IPS-18a (cell line): ENCODE results near the gene ELMO1.

ENCODE experiments used
- H3K27ac ChIP-seq: one replicate; pipeline ENCODE4 v1.5.1; 2013; ENCODE audit warnings: low read length
- H3K27me3 ChIP-seq: one replicate; pipeline ENCODE4 v1.6.1; 2013; ENCODE audit warnings: mild to moderate bottlenecking, low read length; ENCODE audit not compliant: control insufficient read depth, insufficient read depth
- H3K36me3 ChIP-seq: one replicate; pipeline ENCODE4 v1.6.1; 2013; ENCODE audit warnings: low read depth, low read length; ENCODE audit not compliant: control insufficient read depth
- H3K4me1 ChIP-seq: one replicate; pipeline ENCODE4 v1.6.1; 2013; ENCODE audit warnings: low read depth, low read length; ENCODE audit not compliant: control insufficient read depth
- H3K4me3 ChIP-seq: one replicate; pipeline ENCODE4 v1.5.1; 2013; ENCODE audit warnings: low read length
- H3K9ac ChIP-seq: one replicate; pipeline ENCODE4 v1.6.1; 2013; ENCODE audit warnings: mild to moderate bottlenecking, low read length, moderate library complexity
- H3K9me3 ChIP-seq: one replicate; pipeline ENCODE4 v1.6.1; 2013; ENCODE audit warnings: low read depth, low read length; ENCODE audit not compliant: control insufficient read depth

ELMO1 gene

DNA sequence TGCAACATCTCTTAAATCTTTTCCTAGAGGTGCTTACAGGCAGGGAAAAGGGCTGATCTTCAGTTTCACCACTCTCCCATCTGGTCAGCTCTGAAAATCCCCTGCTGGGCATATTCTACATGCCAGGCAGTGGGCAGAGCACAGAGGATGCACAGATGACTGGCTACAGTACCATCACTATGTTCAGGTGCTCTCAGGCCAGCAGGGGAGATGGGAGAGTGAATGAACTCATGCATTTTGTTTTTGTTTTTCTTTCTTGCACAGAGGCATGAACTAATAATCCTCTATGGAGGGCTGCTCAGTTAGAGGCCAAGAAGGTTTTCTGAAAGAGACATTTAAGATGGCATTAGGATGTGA is 19.3 kb downstream of the ELMO1 start:
- Histone ChIP-seq H3K4me3 (no peak overlapping the region), H3K9ac (no peak overlapping the region), H3K4me1 (no peaks in the 10 kb centered on the region), H3K9me3 (no peaks in the 10 kb centered on the region), H3K27ac (no peak overlapping the region), H3K36me3 (no peaks in the 10 kb centered on the region), H3K27me3 (no peaks in the 10 kb centered on the region)

- H3K9me3 ChIP-seq = no peaks in the 10 kb centered on the region
- H3K27ac ChIP-seq = no peak overlapping the region
- H3K9ac ChIP-seq = no peak overlapping the region
- H3K36me3 ChIP-seq = no peaks in the 10 kb centered on the region
- no peaks in the 10 kb centered on the region for H3K27me3 ChIP-seq
- H3K4me1 ChIP-seq = no peaks in the 10 kb centered on the region
- H3K4me3 ChIP-seq = no peak overlapping the region
These were observed 19.8 kb downstream of the ELMO1 start for GRCh38 chr7:37428681-37429434.

- no peaks in the 10 kb centered on the region for H3K36me3 ChIP-seq
- no peaks in the 10 kb centered on the region for H3K9me3 ChIP-seq
- H3K9ac ChIP-seq = no peak overlapping the region
- H3K27me3 ChIP-seq = no peaks in the 10 kb centered on the region
- no peak overlapping the region for H3K4me3 ChIP-seq
- H3K4me1 ChIP-seq = no peaks in the 10 kb centered on the region
- no peak overlapping the region for H3K27ac ChIP-seq
These were observed 21.3 kb downstream of the ELMO1 start for GRCh38 chr7:37427276-37427940.

DNA sequence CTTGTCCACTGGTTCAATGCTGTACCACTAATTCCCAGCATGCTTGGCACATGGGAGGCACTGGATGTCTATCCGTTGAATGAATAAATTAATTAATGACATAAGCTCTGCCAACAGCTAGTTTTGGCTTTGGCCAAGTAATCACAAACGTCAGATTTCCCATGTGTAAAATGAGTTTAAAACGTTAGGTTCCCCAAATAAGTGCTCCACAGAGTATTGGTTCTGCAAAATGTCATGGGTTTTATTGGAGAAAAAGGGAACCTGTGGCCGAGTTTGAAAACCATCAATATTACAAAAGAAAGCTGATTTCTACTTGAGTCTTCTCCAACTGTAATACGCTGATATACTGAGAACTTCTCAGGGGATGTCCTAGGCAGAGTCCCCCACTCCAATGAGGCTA is 23.2 kb downstream of the ELMO1 start:
- H3K36me3 ChIP-seq = no peaks in the 10 kb centered on the region
- no peaks in the 10 kb centered on the region for H3K9me3 ChIP-seq
- H3K27me3 ChIP-seq = no peaks in the 10 kb centered on the region
- H3K27ac ChIP-seq = no peak overlapping the region
- no peak overlapping the region for H3K9ac ChIP-seq
- H3K4me1 ChIP-seq = no peaks in the 10 kb centered on the region
- H3K4me3 ChIP-seq = no peak overlapping the region

DNA sequence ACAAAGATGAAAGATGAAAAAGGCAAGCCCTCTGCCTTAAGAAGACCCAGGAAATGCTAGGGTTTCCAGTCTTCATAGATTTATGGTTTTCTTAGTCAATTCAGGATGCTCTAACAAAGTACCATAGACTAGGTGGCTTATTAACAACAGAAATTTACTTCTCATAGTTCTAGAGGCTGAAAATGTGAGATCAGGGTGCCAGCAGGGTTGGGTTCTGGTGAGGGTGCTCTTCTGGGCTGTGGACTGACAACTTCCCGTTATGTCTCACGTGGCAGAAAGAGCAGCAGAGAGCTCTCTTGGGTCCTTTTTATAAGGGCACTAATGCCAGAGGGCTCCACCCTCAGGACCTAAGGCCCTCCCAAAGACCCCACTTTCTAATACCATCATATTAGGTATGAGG is 23.7 kb downstream of the ELMO1 start:
- no peaks in the 10 kb centered on the region for H3K9me3 ChIP-seq
- H3K4me1 ChIP-seq = no peaks in the 10 kb centered on the region
- no peak overlapping the region for H3K27ac ChIP-seq
- H3K4me3 ChIP-seq = no peak overlapping the region
- H3K27me3 ChIP-seq = no peaks in the 10 kb centered on the region
- H3K9ac ChIP-seq = no peak overlapping the region
- no peaks in the 10 kb centered on the region for H3K36me3 ChIP-seq

DNA sequence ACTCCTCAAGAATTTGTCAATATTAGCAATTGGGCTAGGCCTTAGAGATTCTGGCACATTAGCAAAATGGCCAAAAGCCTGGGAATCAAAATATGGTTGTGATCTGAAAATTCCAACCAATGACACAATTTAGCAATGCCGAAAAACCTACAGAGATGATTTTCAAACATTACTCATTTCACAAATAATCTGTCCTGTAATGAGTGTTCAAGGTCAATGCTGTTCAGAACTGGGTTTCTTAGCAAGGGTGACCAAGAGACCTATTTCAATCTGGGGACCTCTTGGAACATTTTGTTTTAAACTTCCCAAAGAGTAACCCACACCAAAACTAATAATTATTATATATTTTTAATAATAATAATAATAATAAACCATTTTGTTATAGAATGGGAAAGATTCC is 24.1 kb downstream of the ELMO1 start:
- H3K4me3 ChIP-seq = no peak overlapping the region
- no peaks in the 10 kb centered on the region for H3K27me3 ChIP-seq
- H3K4me1 ChIP-seq = no peaks in the 10 kb centered on the region
- H3K36me3 ChIP-seq = no peaks in the 10 kb centered on the region
- H3K9ac ChIP-seq = no peak overlapping the region
- no peaks in the 10 kb centered on the region for H3K9me3 ChIP-seq
- H3K27ac ChIP-seq = no peak overlapping the region

- H3K27me3 ChIP-seq = no peaks in the 10 kb centered on the region
- H3K27ac ChIP-seq = no peak overlapping the region
These were observed 26.7 kb downstream of the ELMO1 start for GRCh38 chr7:37421861-37422500.

DNA sequence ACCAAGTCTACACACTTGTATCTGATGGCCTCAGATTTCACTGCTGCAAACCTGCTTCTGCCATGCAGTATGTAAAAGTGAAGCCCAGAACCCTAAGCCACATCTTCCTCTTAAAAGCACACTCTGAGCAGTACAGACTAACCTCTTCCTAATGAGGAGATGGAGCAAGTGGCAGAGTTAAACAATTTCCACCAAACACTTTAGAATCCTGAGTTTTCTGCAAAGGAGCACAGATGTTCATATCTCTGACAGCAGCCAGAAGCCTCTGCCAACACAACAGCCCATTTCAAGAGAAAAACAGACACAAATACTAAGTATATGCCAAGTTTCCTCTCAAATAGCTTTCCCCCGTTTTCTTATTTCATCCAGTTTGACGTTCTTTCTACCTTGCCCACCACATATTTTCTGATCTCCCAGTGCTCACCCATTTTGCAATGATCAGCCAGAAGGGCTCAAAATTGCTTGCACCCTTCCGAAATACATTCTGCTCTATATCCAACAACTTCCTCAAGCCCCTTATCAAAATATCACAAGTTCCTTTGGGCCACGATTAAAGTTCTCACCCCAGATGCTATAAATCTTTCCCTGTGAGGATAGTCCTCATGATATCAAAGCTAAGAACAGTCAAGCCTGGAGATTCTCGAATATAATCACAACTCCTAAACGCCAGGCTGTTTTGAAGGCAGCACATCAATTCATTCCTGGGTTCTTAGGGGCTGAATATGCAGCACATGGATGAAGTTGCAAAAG is 27.5 kb downstream of the ELMO1 start:
- H3K4me3 ChIP-seq = no peak overlapping the region
- H3K36me3 ChIP-seq = no peaks in the 10 kb centered on the region
- H3K4me1 ChIP-seq = peaks cover 8% of the 10 kb centered on the region
- no peak overlapping the region for H3K27ac ChIP-seq
- no peaks in the 10 kb centered on the region for H3K9me3 ChIP-seq
- no peaks in the 10 kb centered on the region for H3K27me3 ChIP-seq
- no peak overlapping the region for H3K9ac ChIP-seq

More at GRCh38 chr7:37421861-37422500, 26.7 kb downstream of the ELMO1 start:
- H3K9me3 ChIP-seq = no peaks in the 10 kb centered on the region
- no peak overlapping the region for H3K9ac ChIP-seq
- no peak overlapping the region for H3K4me3 ChIP-seq
- H3K4me1 ChIP-seq = peaks cover under 1% of the 10 kb centered on the region
- no peaks in the 10 kb centered on the region for H3K36me3 ChIP-seq

DNA sequence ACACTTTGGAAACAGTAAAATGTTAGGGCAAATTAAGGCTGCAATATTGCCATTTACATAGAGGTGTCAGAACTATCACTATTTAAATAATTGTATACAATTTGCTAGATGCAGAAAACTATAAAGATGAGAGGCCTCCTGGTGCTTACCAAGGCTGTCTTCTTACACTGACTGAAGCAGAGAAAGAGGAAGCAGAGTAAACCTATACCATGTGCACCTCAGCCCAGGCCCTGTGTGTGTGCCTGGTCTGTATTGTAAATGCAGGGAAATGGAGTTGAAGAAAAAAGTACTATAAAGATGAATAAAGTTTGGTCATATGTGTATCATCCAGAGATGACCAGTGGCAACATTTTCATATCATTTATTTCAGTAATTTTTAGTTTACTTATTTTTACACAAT is 29.2 kb downstream of the ELMO1 start:
- peaks cover 8% of the 10 kb centered on the region for H3K4me1 ChIP-seq
- no peaks in the 10 kb centered on the region for H3K27me3 ChIP-seq
- no peak overlapping the region for H3K4me3 ChIP-seq
- no peaks in the 10 kb centered on the region for H3K9me3 ChIP-seq
- H3K9ac ChIP-seq = no peak overlapping the region
- H3K36me3 ChIP-seq = no peaks in the 10 kb centered on the region
- H3K27ac ChIP-seq = no peak overlapping the region

- no peak overlapping the region for H3K27ac ChIP-seq
- H3K36me3 ChIP-seq = no peaks in the 10 kb centered on the region
- H3K4me3 ChIP-seq = no peak overlapping the region
- H3K27me3 ChIP-seq = no peaks in the 10 kb centered on the region
- H3K4me1 ChIP-seq = peaks cover 8% of the 10 kb centered on the region
- no peak overlapping the region for H3K9ac ChIP-seq
- H3K9me3 ChIP-seq = no peaks in the 10 kb centered on the region
These were observed 30.3 kb downstream of the ELMO1 start for GRCh38 chr7:37418381-37418780.

DNA sequence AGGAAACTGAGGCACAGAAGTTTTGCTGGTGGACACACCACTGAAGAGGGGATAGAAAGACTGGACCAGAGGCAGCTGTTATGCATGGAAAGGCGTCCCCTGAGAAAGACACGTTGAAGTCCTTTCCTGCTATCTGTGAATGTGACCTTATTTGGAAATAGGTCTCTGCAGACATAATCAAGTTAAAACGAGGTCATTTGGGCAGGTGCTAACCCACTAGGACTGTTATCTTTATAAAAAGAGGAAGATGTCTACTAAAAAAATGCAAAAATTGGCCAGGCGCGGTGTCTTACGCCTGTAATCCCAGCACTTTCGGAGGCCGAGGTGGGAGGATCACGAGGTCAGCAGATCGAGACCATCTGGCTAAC is 31.6 kb downstream of the ELMO1 start:
- H3K4me3 ChIP-seq = no peak overlapping the region
- no peak overlapping the region for H3K9ac ChIP-seq
- H3K36me3 ChIP-seq = no peaks in the 10 kb centered on the region
- peaks cover 8% of the 10 kb centered on the region for H3K4me1 ChIP-seq
- H3K27ac ChIP-seq = no peak overlapping the region
- H3K27me3 ChIP-seq = no peaks in the 10 kb centered on the region
- H3K9me3 ChIP-seq = no peaks in the 10 kb centered on the region
